ENCODE data around the gene NUB1.

NUB1 gene

DNA sequence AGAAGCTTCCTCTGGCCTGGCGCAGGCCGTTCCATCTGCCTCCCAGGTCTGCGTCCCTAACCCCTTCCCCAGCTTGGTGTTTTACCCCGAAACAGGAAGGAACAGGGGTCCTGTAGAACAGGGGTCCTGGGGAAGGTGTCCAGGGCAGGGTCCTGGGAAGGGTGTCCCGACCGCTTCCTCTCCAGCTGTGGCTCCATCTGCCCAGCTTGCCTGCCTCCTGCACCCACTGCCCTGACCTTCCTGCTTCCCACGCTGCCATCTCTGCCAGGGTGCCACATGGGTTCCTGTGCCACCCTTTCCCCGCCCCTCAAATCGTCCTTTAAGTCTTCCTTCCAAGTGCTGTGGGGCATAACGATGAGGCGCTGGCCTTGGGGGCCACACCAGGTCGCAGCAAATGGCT lies 35.8 kb downstream of the NUB1 start:
- DNase-seq (ENCODE audit: low spot score): no peak

DNA sequence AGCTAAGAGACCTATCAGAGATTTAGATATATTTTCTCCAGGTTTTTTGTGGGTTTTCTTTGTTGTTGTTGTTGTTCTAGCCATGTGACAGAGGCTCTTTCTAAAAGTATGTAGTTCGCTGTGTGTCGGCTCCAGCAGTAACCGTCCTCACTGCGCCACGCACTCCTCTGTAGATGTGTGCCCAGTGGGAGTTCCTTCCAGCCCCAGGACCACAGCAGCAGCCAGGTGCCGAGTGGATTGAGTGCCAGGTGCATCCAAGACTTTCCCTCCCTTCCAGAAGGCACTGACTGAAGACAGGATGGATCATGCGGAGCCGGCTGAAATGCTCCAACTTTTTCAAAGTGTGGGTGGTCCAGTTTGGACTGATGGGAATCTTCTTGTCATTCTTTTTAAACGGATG lies 36.4 kb downstream of the NUB1 start:
- no peak for DNase-seq (ENCODE audit: low spot score)

DNA sequence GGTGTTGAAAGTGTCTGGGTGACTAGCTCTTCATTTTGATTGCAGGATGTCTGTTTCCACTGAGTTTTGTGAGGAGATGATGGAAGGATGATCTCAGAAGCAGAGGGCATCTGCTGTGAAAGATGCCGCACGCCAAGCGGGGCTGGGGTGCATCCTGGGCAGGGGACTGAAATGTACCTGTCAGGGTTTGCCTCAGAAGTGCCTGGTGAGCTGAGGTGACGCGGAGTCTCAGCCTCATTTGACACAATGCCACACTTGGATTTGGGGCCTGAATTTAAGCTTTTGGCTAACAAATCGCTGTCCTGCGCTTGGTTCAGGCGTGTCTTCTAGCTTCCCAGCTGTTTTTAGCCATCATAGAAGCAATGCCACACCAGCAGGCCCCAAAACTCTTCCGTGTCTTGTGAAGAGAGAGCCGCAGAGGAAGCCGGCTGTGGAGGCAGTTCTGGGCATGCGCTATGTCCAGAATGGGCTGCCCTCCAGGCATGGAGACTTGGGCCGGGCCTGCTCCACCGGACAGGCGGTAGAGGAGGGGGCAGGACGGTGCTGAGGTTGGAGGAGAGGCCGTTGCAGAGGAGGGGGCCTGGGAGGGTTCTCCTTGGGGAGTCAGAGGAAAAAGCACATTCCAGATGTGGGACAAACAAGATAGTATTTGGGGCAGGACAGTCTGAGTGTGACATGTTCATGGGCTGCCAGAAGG lies 37.0 kb downstream of the NUB1 start:
- DNase-seq (ENCODE audit: low spot score): no peak

DNA sequence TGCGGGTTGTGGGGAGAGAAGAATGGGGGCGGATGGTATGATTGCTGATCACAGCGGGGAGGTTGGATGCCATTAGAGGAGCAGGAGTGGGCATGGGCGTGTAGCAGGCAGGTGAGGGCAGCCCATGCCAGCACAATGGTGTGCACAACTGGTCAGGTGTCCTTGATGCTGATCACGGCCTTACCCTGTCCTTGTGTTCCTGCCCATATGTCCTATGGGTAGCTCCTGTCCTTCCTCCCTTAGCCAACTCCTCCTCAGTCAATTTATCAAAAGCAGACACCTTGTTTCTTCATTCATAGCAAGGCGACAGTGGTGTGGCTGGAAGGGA lies 37.5 kb downstream of the NUB1 start:
- no peak for DNase-seq (ENCODE audit: low spot score)

DNA sequence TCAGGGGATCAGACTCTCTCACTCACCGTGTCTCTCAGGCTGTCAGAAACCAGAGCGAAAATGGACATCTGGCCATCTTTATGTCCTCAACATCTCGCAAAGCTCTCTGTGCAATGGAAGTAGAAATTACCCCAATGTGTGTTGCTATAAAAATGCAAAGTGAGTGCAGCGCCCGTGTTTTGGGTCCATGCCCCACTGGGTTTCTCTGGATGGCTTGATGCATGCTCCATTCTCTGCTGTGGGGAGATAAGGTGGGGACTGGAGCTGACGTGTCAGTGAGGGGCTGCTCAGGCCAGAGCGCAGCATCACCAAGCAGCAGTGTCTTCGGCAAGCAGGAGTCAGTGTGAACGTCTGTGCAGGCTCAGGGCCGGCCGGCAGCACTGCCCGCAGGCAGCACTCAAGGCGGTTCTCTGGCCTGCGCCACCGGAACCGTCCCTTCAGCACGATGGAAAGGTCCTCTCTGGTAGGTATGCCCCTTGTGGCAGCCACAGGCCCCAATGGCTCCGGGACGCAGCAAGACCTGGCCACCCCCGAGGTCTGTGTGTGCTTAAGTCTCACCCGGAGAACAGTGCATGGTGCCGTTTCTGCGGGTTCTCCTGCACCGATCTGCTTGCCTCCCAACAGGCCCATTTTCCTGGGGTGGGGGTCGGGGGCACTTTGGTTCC lies 38.1 kb downstream of the NUB1 start:
- no peak for DNase-seq (ENCODE audit: low spot score)

DNA sequence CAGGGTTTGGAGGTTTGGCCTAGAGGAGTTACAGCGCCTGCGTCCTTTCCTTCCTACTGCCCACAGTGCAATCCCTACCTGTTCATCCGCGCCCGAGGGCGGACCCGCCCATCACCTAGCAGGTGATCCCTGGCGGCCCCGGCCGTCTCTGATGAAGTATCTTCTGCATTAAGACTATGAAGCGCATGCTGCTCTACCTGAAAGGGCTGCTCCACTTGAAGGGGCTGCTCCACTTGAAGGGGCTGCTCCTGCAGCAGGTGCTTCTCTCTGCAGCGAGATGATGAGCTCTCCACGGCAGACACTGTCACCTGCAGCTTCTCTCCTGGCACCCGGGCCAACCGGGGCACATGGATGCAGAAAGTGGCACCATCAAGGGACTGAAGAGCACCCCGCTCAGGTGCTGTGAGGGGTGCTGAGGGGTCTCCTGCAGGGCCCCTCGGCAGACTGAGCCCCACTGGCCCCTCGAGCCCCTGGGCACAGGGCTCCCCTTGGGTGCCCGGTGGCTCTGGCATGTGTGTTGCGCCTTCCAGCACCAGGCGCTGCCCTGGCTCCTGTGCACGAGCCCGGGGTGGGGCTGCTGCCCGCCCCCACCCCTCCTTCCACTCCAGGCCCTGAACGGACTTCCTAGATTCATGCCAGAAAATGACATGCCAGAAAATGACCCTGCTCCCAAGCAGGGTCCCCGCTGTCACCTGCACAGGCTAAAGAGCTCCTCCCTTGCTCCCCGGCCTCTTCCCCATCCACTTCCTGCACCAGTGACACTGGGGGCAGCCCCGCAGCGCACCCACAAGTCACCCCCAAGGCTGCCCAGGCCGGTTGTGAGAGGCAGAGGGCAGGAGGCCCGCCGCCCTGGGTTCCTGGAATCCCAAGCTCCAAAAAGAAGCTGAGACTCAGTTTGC lies 38.8 kb downstream of the NUB1 start:
- DNase-seq (ENCODE audit: low spot score): no peak

DNA sequence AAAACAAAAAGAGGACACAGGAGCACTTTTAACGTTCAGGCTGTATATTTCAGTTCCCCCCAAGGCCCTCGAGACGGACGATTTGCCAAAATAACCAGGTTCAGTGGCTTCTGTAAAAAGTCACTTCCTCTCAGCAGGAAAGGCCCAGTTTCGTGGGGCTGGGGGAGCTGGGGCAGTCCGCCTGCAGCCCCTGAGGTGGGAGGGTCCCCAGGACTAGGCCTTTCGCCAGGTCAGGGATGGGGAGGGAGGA lies 39.4 kb downstream of the NUB1 start:
- no peak for DNase-seq (ENCODE audit: low spot score)

DNA sequence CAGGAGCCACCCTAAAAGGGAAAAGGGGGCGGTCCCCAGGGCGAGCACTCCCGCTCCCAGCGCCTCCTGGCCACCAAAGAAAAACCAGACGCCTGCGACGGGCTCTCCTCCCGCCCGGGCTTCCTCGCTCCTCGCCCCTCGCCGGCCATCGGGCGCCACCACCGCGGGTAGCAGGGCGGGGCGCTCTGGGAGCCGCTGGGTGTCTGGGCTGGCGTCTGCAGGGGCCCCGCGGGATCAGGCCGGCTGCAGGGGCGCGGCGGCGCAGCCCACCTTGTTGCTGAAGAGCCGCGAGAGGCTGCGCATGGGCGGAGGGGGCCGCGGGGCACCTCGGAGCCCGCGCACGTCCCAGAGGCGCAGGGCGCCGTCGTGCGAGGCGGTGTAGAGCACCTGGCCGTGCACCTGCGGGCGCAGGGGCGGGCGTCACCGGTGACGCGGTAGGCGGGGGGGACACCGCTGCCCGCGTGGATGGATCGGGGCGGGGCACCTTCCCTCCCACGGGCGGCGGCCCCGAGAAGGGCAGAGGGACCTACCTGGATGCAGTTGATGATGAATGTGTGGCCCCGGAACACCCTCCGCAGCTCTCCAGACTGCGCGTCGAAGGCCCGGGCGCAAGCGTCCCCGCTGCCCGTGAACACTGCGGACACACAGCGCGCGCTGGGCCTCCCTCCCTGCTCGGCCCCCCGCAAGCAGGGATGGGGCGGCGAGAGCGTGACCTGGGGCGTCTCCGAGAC lies 39.9 kb downstream of the NUB1 start:
- DNase-seq (ENCODE audit: low spot score): no peak

DNA sequence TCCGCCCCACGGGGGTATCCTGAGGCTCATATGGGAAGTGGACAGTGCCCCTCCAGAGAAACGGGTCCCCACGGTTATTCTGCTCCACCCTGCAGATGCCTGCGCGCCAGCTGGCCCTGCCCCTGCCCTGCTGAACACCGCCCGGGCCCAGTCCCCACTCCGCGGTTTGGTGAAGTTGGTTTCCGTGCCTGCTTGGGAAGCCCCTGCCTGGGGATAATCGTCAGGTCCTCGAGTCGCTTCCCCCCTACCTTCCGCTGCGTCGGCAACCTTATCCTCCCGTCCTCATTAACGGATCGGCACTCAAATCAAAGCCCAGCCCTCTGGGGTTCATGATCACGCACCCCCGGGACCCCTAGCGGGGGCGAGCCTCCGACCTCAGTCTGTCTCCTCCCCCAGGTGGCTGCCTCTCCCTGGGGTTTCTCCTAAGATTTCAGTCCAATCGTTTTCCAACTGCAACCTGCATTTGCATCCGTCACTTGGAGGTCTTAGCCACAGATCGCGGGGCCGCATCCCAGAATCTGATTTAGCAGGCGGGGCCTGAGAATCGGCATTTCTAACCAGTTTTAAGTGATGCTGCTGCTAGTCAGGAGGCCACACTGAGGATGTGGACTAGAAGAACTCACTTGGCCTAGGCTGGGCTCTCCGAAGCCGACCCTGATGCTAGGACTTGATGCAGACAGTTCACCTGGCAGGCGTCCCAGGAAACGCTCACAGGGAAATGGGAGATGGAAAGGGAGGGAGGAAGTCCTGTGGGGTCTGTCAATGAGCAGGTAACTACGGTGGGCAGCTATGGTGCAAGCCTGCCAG lies 40.7 kb downstream of the NUB1 start:
- DNase-seq (ENCODE audit: low spot score): no peak

DNA sequence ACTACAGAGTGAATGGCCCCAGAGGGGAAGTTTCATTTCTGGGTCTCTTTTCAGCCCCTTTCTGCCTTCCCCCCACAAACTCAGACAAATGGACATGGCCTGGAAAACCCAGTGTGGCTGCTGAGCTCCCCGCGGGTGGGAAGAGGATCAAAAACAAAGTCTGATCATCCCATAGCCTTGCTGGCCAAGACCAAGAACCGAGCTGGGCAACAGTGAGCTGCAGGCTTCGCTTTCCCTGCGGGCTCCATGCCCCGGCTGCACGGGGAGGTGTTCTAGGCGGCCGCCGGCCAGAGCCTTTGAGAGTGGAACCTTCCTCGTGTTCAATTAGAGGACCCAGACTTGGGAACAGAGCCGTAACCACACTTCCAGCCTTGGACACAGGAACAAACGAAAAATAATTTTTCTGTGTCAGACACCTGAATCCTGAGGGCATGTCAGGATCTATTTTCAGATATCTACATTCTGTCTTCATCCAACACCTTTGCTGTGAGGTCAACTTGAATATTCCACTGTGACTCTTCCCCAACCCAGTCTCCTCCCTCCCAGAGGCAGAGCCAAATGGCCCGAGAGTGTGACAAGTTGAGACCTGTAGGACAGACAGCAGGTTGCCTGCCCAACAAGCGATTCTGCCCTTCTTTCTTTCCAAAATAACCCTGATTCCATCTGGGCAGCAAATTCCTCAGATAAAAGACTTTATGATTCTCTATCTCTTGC lies 42.2 kb downstream of the NUB1 start:
- no peak for DNase-seq (ENCODE audit: low spot score)

DNA sequence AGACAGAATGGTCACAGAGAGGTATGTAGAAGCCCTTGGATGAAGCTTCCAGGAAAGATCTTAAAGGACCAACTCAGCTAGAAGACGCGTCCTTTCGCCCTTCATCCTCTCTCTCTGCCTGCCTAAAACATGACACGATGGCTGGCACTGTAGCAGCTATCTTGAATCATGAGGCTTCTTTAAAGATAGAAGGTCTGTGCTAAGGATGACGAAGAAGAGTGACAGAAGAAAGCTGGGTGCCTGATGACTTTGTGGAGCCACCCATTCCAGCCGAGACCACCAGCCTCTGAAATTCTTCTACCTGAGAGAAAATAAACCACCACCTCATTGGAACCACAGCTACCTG lies 42.7 kb downstream of the NUB1 start:
- DNase-seq (ENCODE audit: low spot score): no peak

DNA sequence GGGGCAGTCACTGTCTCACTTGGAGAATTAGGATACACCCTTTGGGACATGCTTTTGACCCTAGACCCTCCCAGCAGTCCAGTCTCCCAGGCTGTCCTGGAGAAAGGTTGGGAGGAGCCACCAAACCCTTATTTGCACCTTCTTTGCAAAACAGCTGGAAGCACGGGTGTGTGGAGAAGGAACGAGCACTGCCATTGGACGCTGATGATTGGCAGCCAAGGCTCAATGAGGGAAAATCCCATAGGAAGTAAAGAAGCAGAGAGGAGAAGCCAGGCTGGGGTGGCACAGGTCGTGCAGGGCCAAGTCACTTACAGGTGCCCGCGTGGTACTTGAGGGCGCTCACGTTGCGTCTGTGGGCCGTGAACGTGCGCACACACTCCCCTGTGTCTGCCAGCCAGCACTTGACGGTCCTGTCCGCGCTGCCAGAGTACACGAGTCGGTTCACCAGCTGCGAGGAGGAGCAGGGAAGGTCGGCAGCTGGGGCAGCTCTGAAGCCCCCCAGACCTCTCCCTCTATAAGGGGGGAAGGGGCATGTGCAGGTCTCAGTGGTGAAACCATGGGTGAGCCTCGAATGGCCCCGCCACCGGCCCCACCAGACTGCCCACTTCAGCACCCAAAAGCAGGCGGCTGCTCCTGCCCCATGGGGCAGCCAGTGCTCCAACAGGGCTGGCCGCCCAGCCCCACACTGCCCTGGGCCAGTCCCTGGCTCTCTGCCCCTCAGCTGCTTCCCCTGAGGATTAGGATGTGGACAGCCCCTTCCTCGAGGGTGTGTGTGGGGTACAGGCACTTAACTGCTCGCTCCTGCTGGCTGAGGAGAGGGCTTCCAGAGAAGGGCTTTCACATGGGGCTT lies 43.4 kb downstream of the NUB1 start:
- no peak for DNase-seq (ENCODE audit: low spot score)

DNA sequence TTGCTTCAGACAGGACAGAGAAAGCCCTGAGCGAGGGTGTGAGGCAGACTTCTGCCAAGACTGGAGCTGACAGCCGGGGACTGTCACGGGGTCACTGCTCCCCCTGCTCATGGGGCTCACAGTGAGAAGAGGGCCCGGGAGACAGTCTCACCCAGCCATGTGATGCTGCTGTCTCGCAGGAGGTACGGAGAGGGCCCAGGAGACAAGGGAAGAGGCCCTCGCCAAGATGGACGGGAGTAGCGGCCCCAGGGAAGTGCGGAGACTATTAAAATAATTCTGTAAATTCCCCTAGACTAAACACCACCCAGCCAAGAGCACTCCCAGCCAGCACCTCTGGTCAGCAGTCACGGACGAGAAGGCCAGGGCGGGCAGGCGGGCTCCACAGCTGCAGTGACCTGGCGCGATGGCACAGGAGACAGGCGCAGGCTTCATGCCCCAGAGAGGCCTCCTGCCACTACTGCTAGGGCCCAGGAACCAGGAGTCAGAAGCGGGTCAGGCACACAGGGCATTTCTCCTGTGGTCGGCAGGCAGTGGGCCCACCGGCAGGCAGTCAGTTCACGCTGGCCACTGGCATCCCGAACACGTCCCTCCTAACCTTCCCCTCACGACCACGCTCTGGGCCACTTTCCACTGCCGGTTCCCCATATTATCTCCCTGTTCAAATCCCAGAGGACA lies 44.2 kb downstream of the NUB1 start:
- no peak for DNase-seq (ENCODE audit: low spot score)

DNA sequence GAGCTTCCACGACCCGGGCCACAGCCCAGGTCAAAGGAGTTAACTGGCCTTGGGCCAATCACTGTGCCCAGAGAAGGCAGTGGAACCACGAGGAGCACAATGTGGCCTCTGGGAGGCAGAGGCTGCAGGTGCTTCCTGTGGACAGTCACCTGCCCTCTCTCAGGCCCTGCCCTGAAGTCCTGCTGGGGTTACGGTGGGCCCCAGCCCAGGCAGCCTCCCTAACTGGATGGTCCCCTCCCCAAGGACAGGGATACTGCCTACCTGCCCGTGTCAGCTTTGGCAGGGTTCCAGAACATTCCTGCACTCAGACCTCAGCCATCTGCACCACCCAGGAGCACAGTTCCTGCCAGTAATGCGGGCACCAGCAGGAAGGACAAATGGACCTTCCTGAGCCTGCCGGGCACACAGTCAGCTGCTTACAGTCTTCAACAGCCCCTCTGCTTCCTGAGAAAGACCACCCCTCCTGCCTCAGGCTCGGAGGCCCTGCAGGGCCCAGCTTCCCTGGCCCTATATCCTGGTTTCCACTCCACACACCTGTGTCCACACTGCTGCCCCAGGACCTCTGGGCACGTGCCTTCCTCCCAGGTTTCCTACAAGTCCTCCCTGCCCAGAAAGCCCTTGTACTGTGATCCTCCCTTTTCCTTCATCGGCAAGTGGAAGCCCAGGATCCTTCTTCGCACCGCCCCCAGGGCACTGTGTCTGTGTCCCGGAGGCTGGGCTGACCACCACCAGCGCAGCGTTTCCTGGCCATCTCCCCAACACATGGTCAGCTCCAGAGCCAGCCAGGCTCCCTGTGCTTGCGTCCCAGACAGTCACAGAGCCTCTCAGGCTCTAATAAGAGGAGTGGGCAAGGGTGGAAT lies 44.9 kb downstream of the NUB1 start:
- DNase-seq (ENCODE audit: low spot score): peak; percentile 26

DNA sequence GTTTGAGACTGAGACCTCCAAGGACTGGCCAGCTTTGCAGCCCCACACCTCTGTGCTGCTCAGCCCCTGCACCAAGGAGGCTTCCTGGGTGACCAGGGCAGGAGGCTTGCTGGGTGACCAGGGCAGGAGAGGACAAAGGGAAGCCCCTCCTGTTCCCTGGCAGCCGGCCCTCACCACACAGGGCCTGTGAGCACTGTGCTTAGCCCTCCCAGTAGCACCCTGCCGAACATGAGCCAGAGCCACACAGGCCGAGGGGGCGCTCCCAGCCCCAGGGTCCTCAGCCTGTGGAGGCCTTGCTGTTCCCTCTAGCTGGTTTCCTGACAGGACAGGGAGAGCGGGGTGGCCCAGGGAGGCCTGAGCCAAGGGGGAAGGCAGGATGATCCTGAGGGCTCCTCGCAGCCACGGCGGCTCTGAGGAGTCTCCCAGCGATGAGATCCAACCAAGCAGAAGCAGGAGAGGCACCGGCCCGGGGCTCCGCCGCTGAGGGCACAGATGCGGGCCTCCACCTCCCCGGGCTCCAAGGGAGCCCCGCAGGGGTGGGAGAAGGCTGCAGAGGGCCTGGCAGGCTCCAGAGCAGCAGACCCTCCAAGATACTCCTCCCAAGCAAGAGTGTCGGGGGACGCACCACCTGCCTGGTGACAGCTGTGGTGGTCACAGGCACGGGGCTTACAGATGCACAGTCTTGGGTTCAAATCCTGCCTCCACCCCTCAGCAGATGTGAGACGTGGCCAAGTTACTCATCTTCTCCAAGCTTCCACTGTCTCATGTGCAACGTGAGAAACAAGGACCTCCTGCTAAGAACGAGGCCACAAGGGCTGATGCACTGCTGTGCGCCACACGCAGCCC lies 45.8 kb downstream of the NUB1 start:
- DNase-seq (ENCODE audit: low spot score): no peak

DNA sequence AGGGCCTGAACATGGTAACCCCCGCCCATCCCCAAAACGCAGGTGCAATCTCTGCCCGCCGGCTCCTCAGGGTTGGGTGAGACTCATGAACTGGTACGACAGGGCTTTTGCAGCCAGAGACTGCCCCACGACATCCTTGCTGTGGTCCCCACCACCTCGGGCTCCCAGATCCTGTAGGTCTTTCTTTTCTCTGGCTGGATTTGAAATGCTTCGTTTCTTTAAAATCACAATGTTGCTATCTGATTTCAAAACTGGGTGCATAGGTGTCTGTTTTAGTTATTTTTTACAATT lies 46.3 kb downstream of the NUB1 start:
- DNase-seq (ENCODE audit: low spot score): no peak

DNA sequence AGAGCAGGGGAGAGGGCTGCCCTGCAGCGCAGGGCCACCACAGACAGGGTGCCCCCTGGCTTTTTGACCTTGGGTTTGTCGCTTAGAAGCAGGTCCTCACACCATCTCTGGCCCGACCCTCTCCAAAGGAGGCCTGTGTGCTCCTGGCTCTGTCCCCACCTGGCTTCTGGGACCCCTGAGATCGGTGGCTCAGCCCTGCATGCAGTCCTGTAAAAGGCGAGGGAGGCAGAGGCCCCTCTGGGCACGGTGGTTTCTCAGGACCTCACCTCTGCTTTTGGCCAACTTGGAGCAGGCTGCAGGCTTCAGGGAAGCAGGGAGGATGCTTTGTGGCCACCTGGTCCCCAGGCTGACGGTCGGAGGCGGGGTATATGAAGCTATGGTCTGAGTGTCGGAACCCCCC lies 46.8 kb downstream of the NUB1 start:
- no peak for DNase-seq (ENCODE audit: low spot score)

DNA sequence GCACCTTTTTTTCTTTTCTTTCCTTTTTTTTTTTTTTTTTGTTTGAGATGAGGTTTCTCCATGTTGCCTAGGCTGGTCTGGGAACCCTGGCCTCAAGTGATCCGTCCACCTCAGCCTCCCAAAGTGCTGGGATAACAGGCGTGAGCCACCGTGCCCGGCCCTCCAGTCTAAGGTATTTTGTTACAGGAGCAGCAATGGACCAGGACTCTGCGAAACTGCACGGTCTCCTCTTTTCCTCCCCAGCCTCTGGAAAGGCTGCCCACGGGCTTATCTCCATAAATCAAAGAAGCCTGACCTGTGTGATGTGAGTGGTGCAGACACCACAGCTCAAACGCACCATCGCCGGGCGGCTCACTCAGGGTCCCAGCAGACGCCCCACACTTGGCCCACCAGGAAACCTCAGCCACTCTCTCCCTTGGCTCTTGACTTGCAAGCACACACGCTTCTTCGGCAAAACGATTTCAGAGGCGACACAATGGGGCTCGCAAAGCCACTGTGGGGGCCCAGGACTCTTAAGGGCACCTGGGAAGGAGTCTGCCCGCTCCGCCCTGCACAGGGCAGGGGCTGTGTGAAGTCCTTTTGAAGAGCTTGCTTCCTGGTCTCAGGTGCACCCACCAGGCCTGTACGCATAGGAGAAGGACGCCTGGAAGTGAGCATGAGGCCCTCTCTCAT lies 47.6 kb downstream of the NUB1 start:
- DNase-seq (ENCODE audit: low spot score): no peak
